ENCODE measurements around the gene HDAC5.
A peak's percentile ranks its signal among the peaks of the same experiment; 100 is the strongest.
"Not testable (repeated sequence)": the region's sequence is repeated elsewhere in the genome, so short reads cannot be mapped to it uniquely, and the experiment has no call there.

Gene HDAC5

DNA sequence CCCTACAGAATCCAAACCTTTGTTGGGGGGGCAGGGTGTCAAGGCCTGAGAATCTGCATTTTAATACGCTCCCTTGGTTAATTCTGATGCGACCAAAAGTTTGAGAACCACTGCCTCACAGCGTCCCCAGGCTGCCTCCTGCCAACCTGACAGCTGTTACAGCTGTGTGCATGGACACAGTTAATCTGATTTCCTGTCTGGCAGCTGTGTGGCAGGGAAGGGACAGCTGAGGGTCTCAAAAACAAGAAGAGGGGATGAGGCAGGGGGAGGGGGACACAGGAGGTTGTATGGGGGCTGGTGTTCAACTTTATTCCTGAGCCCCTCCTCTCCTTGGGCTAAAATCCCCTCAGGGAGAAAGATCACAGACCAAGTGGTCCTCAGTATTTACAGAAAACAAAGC is 17.5 kb downstream of the HDAC5 start:
- Histone ChIP-seq H3K4me3 (ENCODE audit: low read depth in 1 of 2, low read length in 1 of 2) (no peak overlapping the region), H3K4me1 (ENCODE audit: control insufficient read depth in 1 of 2, insufficient read depth in 1 of 2, low read depth in 1 of 2, low read length in 1 of 2) (peaks cover 15% of the 10 kb centered on the region in 2 experiments), H3K36me3 (peaks cover 73% of the 10 kb centered on the region), H3K27ac (no peak overlapping the region), H3K27me3 (no peaks in the 10 kb centered on the region), H3K9me3 (no peaks in the 10 kb centered on the region)
- no peak for TF ChIP-seq CTCF (IDR thresholded peaks at IDR 0.05)

GRCh38 chr17:44105483-44105882 is 18.0 kb downstream of the HDAC5 start:
- no peak overlapping the region for H3K4me3 ChIP-seq (ENCODE audit: low read depth in 1 of 2, low read length in 1 of 2)
- no peak overlapping the region for H3K27ac ChIP-seq
- H3K4me1 ChIP-seq (ENCODE audit: control insufficient read depth in 1 of 2, insufficient read depth in 1 of 2, low read depth in 1 of 2, low read length in 1 of 2), result peaks cover 11% of the 10 kb centered on the region in 2 experiments
- no peak for TF ChIP-seq CTCF (IDR thresholded peaks at IDR 0.05)
- H3K9me3 ChIP-seq, result no peaks in the 10 kb centered on the region
- peaks cover 71% of the 10 kb centered on the region for H3K36me3 ChIP-seq
- H3K27me3 ChIP-seq, result no peaks in the 10 kb centered on the region

GRCh38 chr17:44102849-44103622 is 20.4 kb downstream of the HDAC5 start:
- no peak for TF ChIP-seq CTCF (IDR thresholded peaks at IDR 0.05)
- H3K9me3 ChIP-seq, result no peaks in the 10 kb centered on the region
- peaks cover 48% of the 10 kb centered on the region for H3K36me3 ChIP-seq
- H3K27me3 ChIP-seq, result no peaks in the 10 kb centered on the region
- H3K4me1 ChIP-seq (ENCODE audit: control insufficient read depth in 1 of 2, insufficient read depth in 1 of 2, low read depth in 1 of 2, low read length in 1 of 2), result peaks cover 0 to 5% of the 10 kb centered on the region in 2 experiments
- H3K4me3 ChIP-seq (ENCODE audit: low read depth in 1 of 2, low read length in 1 of 2), result no peak overlapping the region
- no peak overlapping the region for H3K27ac ChIP-seq

DNA sequence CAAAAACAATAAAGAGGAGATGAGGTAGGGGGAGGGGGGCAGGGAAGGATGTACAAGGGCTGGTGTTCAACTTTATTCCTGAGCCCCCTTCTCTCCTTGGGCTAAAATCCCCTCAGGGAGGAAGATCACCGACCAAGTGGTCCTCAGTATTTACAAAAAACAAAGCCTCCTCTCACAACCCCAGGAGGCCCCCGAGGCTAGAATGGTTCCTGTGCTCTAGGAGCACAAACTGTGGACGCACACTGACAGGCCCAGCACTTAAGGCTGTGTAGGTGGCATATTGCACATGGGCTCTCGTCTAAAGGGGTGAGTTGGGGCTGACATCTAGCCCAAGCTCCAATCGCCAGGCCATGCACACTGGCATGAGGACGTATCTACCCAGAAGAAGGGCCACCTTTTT is 21.6 kb downstream of the HDAC5 start:
- Histone ChIP-seq H3K36me3 (peaks cover 40% of the 10 kb centered on the region), H3K4me1 (ENCODE audit: control insufficient read depth in 1 of 2, insufficient read depth in 1 of 2, low read depth in 1 of 2, low read length in 1 of 2) (peaks cover 0 to 11% of the 10 kb centered on the region in 2 experiments)
- not testable (repeated sequence) for H3K27me3 ChIP-seq; H3K4me3 ChIP-seq (ENCODE audit: low read depth in 1 of 2, low read length in 1 of 2); H3K9me3 ChIP-seq; H3K27ac ChIP-seq

- no peaks in the 10 kb centered on the region for H3K27me3 ChIP-seq
- peak overlapping the region; percentile 69 for H3K27ac ChIP-seq
- peaks cover 8 to 25% of the 10 kb centered on the region in 2 experiments for H3K4me1 ChIP-seq (ENCODE audit: control insufficient read depth in 1 of 2, insufficient read depth in 1 of 2, low read depth in 1 of 2, low read length in 1 of 2)
- H3K36me3 ChIP-seq, result peaks cover 22% of the 10 kb centered on the region
- no peak for TF ChIP-seq CTCF (IDR thresholded peaks at IDR 0.05)
- no peaks in the 10 kb centered on the region for H3K9me3 ChIP-seq
- no peak overlapping the region for H3K4me3 ChIP-seq (ENCODE audit: low read depth in 1 of 2, low read length in 1 of 2)
Observed at GRCh38 chr17:44097110-44097958, 26.1 kb downstream of the HDAC5 start.
